CD14-positive monocyte (primary cell): ENCODE data around the gene SULF2. TPM values are rescaled to one million over a fixed set of nuclear protein-coding genes. Genes with fewer than 3 reads are reported as not detected.

ENCODE experiments used
- DNase-seq, 3 donors: peaks; one replicate each; pipeline ENCODE4 v3.0.0-alpha.2; 2011 to 2022
- H2AFZ ChIP-seq: 2 replicates; pipeline ENCODE4 v1.6.0; 2012; ENCODE audit warnings: mild to moderate bottlenecking, low read depth, low read length, inconsistent platforms; ENCODE audit not compliant: insufficient read depth, poor library complexity, severe bottlenecking
- H3K27ac ChIP-seq, 2 donors: 1 replicate in 1 of 2; 2 replicates in 1 of 2; pipeline ENCODE4 v1.5.1; 2012 to 2013; ENCODE audit warnings: low read length in 2 of 2, control low read depth in 1 of 2, inconsistent platforms in 1 of 2, low read depth in 1 of 2, mild to moderate bottlenecking in 1 of 2
- H3K27me3 ChIP-seq, 2 donors: one replicate each; pipeline versions ENCODE4 v1.6.0 to v1.6.1; 2011 to 2013; ENCODE audit warnings: low read length in 2 of 2; ENCODE audit not compliant: control insufficient read depth in 2 of 2, insufficient read depth in 2 of 2
- H3K36me3 ChIP-seq, 2 donors: replicated peaks in 1 of 2; 1 replicate in 1 of 2; 2 replicates in 1 of 2; pipeline versions ENCODE4 v1.5.1 to v1.6.1; 2012 to 2013; ENCODE audit warnings: low read length in 2 of 2, control low read depth in 1 of 2, inconsistent platforms in 1 of 2, mild to moderate bottlenecking in 1 of 2; ENCODE audit not compliant: insufficient read depth in 2 of 2, control insufficient read depth in 1 of 2
- H3K4me1 ChIP-seq, 2 donors: 1 replicate in 1 of 2; 2 replicates in 1 of 2; pipeline versions ENCODE4 v1.5.1 to v1.6.1; 2012 to 2013; ENCODE audit warnings: low read length in 2 of 2, control low read depth in 1 of 2, inconsistent platforms in 1 of 2, mild to moderate bottlenecking in 1 of 2, moderate library complexity in 1 of 2; ENCODE audit not compliant: insufficient read depth in 2 of 2, control insufficient read depth in 1 of 2
- H3K4me2 ChIP-seq: replicated peaks from 2 replicates; pipeline ENCODE3; 2012; ENCODE audit warnings: low read length, moderate library complexity, mild to moderate bottlenecking; ENCODE audit not compliant: poor library complexity, severe bottlenecking; ENCODE audit errors: extremely low read depth
- H3K4me3 ChIP-seq, 3 experiments: fragments of 200-600 bp in 1 of 3; sonication (generic) in 1 of 3; replicated peaks in 1 of 3; 1 replicate in 2 of 3; 2 replicates in 1 of 3; pipeline ENCODE4 v1.5.1; 2011 to 2013; ENCODE audit warnings: low read length in 3 of 3, mild to moderate bottlenecking in 3 of 3, control low read depth in 2 of 3, low read depth in 2 of 3, inconsistent platforms in 1 of 3, moderate library complexity in 1 of 3
- H3K79me2 ChIP-seq: 2 replicates; pipeline ENCODE4 v1.6.0; 2012; ENCODE audit warnings: mild to moderate bottlenecking, control low read depth, inconsistent platforms, low read length, moderate library complexity; ENCODE audit not compliant: insufficient read depth
- H3K9ac ChIP-seq: 2 replicates; pipeline ENCODE4 v1.6.0; 2017; ENCODE audit warnings: low read length, mild to moderate bottlenecking; ENCODE audit not compliant: insufficient read depth, poor library complexity, severe bottlenecking
- H3K9me3 ChIP-seq, 2 donors: replicated peaks in 1 of 2; 1 replicate in 1 of 2; 2 replicates in 1 of 2; pipeline versions ENCODE4 v1.5.1 to v1.6.1; 2012 to 2013; ENCODE audit warnings: low read length in 2 of 2, control low read depth in 1 of 2; ENCODE audit not compliant: control insufficient read depth in 1 of 2, insufficient read depth in 1 of 2
- H4K20me1 ChIP-seq: 2 replicates; pipeline ENCODE4 v1.6.0; 2012; ENCODE audit warnings: mild to moderate bottlenecking, low read length, control low read depth, moderate library complexity; ENCODE audit not compliant: insufficient read depth
- H3K27ac Mint-ChIP-seq, 7 donors: one replicate each; pipeline ENCODE4 v1.8.0; 2020; ENCODE audit warnings: mild to moderate bottlenecking in 7 of 7, mixed read lengths in 7 of 7, moderate library complexity in 6 of 7, inconsistent platforms in 2 of 7
- H3K27me3 Mint-ChIP-seq, 3 donors: one replicate each; pipeline ENCODE4 v1.8.0; 2021 to 2022; ENCODE audit warnings: low read depth in 3 of 3, mild to moderate bottlenecking in 3 of 3, mixed read lengths in 3 of 3, moderate library complexity in 3 of 3, inconsistent platforms in 1 of 3
- H3K36me3 Mint-ChIP-seq, 2 donors: one replicate each; pipeline ENCODE4 v1.8.0; 2020; ENCODE audit warnings: mixed read lengths in 2 of 2, inconsistent platforms in 1 of 2, mild to moderate bottlenecking in 1 of 2
- H3K4me1 Mint-ChIP-seq: one replicate; pipeline ENCODE4 v1.8.0; 2020; ENCODE audit warnings: mild to moderate bottlenecking, mixed read lengths
- H3K4me3 Mint-ChIP-seq, 2 donors: one replicate each; pipeline ENCODE4 v1.8.0; 2020; ENCODE audit warnings: mild to moderate bottlenecking in 2 of 2, mixed read lengths in 2 of 2, moderate library complexity in 1 of 2
- H3K9me3 Mint-ChIP-seq, 7 donors: one replicate each; pipeline ENCODE4 v1.8.0; 2020 to 2022; ENCODE audit warnings: mixed read lengths in 7 of 7, mild to moderate bottlenecking in 6 of 7, moderate library complexity in 6 of 7, inconsistent platforms in 2 of 7
- CTCF ChIP-seq: fragments of 200-600 bp; IDR thresholded peaks from one replicate; pipeline ENCODE4 v1.8.0; 2022; ENCODE audit warnings: antibody characterized with exemption, mild to moderate bottlenecking
- WGBS: methylation state at CpG from one replicate; pipeline ENCODE4 v1.1.5; 2013; ENCODE audit warnings: missing lambda C conversion rate; ENCODE audit not compliant: insufficient coverage; 5-methylcytosine and 5-hydroxymethylcytosine counted together
- intact Hi-C, 2 donors: fragments of 100-400 bp; cut with micrococcal nuclease; formaldehyde crosslinking; loops; one replicate each; pipeline versions ENCODE4 v1.15.0 to v1.15.1; 2023
- polyA plus RNA-seq, 3 donors: library from polyadenylated mRNA; depleted of rRNA in 1 of 3; unstranded in 2 of 3; stranded (reverse) in 1 of 3; fragments of 300-500 nt in 2 of 3; fragments of >200 nt in 1 of 3; fragmentation: Illumina TruSeq in 2 of 3; gene quantifications; 1 replicate in 2 of 3; 2 replicates in 1 of 3; pipeline ENCODE4 v1.2.3, GENCODE V29; 2012 to 2021

The SULF2 gene
- polyA plus RNA-seq, 3 donors = 60.3 to 156 (median 75.5) TPM

DNA sequence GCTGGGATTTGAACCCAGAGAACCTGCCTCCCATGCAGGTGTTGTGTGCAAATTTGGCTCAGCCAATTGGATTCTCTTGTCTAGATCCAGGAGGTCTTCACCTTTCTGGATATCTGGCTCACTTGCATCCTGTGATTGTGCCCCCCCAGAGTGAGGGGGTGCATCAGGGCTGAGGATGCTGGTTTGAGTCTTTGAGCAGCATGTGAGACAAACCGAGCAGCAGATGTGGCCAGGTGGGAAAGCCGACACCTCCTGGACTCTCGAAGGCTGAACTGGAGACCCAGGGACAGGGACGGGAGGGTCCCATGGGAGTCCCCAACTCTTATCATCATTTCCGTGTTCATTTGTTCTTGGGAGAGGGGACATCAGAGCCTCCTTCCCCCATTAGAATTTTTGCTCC is 30.6 kb upstream of the SULF2 start:
- WGBS = no CpG with 5 or more reads among the region's 5 CpGs
- no peak for DNase-seq
- no peak overlapping the region for H3K4me3 ChIP-seq

DNA sequence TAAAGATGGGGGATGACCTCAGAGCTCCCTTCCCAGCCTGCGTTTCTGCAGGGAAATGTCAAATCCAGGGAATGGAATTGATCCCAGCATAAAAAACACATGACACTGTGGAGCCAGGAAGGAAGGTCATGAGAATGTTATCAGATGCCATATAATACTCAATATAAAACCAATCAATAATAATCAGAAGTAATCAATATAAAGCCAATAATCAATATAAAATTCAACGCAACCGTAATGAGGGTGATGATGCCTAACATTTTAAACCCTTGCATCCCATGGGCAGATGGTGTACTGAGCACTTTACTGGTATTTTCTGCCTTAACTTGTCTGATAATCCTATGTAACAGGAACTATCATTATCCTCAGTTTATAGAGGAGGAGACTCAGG is 30.1 kb upstream of the SULF2 start:
- H3K79me2 ChIP-seq = no peaks in the 10 kb centered on the region
- H3K4me2 ChIP-seq = no peak overlapping the region
- Mint-ChIP-seq H3K36me3 (no peaks in the 10 kb centered on the region), H3K27ac (no peak overlapping the region), H3K4me3 (no peak overlapping the region), H3K27me3 (peaks cover 19 to 57% (median 35%) of the 10 kb centered on the region in 3 donors), H3K9me3 (peaks cover 0 to 3% (median 0%) of the 10 kb centered on the region in 7 donors), H3K4me1 (no peaks in the 10 kb centered on the region)
- H3K4me1 ChIP-seq = no peaks in the 10 kb centered on the region
- no peak overlapping the region for H3K9ac ChIP-seq
- H3K9me3 ChIP-seq = no peaks in the 10 kb centered on the region
- no peak overlapping the region for H2AFZ ChIP-seq
- H4K20me1 ChIP-seq = no peaks in the 10 kb centered on the region
- peaks cover 11 to 14% of the 10 kb centered on the region in 2 donors for H3K27me3 ChIP-seq
- no peak overlapping the region for H3K4me3 ChIP-seq
- intact Hi-C loops = loop anchor here (5.0 to 10.0 kb wide), 2 partner anchors 79 to 82 kb away; no protein-coding TSS in a partner anchor
- H3K27ac ChIP-seq = no peak overlapping the region
- no CpG with 5 or more reads among the region's 3 CpGs for WGBS
- no peak for TF ChIP-seq CTCF
- DNase-seq = no peak
- H3K36me3 ChIP-seq = no peaks in the 10 kb centered on the region

More for the DNA sequence above, 30.6 kb upstream of the SULF2 start:
- intact Hi-C loops = loop anchor here (5.0 to 10.0 kb wide), 2 partner anchors 79 to 81 kb away; no protein-coding TSS in a partner anchor
- H3K36me3 ChIP-seq = no peaks in the 10 kb centered on the region
- TF ChIP-seq CTCF = no peak
- H2AFZ ChIP-seq = no peak overlapping the region
- Mint-ChIP-seq H3K9me3 (peaks cover 0 to 3% (median 0%) of the 10 kb centered on the region in 7 donors), H3K4me3 (no peak overlapping the region), H3K27ac (peak overlapping the region in 1 of 7 donors; percentile 28), H3K36me3 (no peaks in the 10 kb centered on the region), H3K27me3 (peaks cover 21 to 55% (median 38%) of the 10 kb centered on the region in 3 donors), H3K4me1 (no peaks in the 10 kb centered on the region)
- no peaks in the 10 kb centered on the region for H3K79me2 ChIP-seq
- no peaks in the 10 kb centered on the region for H3K4me1 ChIP-seq
- no peaks in the 10 kb centered on the region for H4K20me1 ChIP-seq
- no peak overlapping the region for H3K4me2 ChIP-seq
- no peak overlapping the region for H3K27ac ChIP-seq
- no peak overlapping the region for H3K9ac ChIP-seq
- H3K9me3 ChIP-seq = no peaks in the 10 kb centered on the region
- peaks cover 11 to 14% of the 10 kb centered on the region in 2 donors for H3K27me3 ChIP-seq
